GM12878 (cell line): ENCODE measurements around the gene ANTKMT.

Experiments
- BRCA1 ChIP-seq: IDR thresholded peaks from 2 replicates; pipeline ENCODE4 v1.6.1; 2011; ENCODE audit warnings: low read depth, low read length, improper control_type of control experiment
- EP300 ChIP-seq, 2 experiments: fragments of 150-350 bp in 1 of 2; IDR thresholded peaks; 2 replicates each; pipeline ENCODE4 v1.6.1; 2011 to 2012; ENCODE audit warnings: low read depth in 2 of 2, low read length in 2 of 2, borderline replicate concordance in 1 of 2, improper control_type of control experiment in 1 of 2, inconsistent platforms in 1 of 2; ENCODE audit not compliant: control insufficient read depth in 1 of 2
- EZH2 ChIP-seq: IDR thresholded peaks from 2 replicates; pipeline ENCODE4 v1.6.1; 2012; ENCODE audit warnings: low read depth, mild to moderate bottlenecking, control low read depth, inconsistent platforms, low read length, borderline replicate concordance; ENCODE audit not compliant: control insufficient read depth
- NR2C2 ChIP-seq: IDR thresholded peaks from 2 replicates; pipeline ENCODE4 v1.6.1; 2011; ENCODE audit warnings: borderline replicate concordance, low read depth; ENCODE audit not compliant: control insufficient read depth, insufficient read length
- POLR2AphosphoS5 ChIP-seq: IDR thresholded peaks from 2 replicates; pipeline ENCODE4 v1.6.1; 2011; ENCODE audit warnings: mild to moderate bottlenecking, low read length, inconsistent platforms
- REST ChIP-seq: IDR thresholded peaks from 2 replicates; pipeline ENCODE4 v1.6.1; 2012; ENCODE audit warnings: mild to moderate bottlenecking, low read depth, low read length
- RFX5 ChIP-seq: IDR thresholded peaks from 2 replicates; pipeline ENCODE4 v1.6.1; 2011; ENCODE audit warnings: low read depth, low read length, improper control_type of control experiment
- SPI1 ChIP-seq: IDR thresholded peaks from 2 replicates; pipeline ENCODE4 v1.6.1; 2011; ENCODE audit warnings: low read depth, mild to moderate bottlenecking, low read length, moderate library complexity, borderline replicate concordance; ENCODE audit not compliant: insufficient read depth
- TF ChIP-seq, protein P1 (sequence below), 3 experiments: IDR thresholded peaks in 2 of 3; conservative IDR thresholded peaks in 1 of 3; 2 replicates each; pipeline ENCODE4 v1.5.1; 2011; ENCODE audit warnings: low read depth in 3 of 3, low read length in 3 of 3, mild to moderate bottlenecking in 3 of 3, control low read depth in 2 of 3, moderate library complexity in 2 of 3, inconsistent platforms in 1 of 3, mixed read lengths in 1 of 3; ENCODE audit not compliant: control insufficient read depth in 2 of 3, insufficient read depth in 1 of 3; ENCODE audit errors: extremely low read depth in 1 of 3
- TF ChIP-seq, protein P2 (sequence below): IDR thresholded peaks from 2 replicates; pipeline ENCODE4 v1.6.1; 2011; ENCODE audit warnings: mild to moderate bottlenecking, low read depth, low read length, moderate library complexity; ENCODE audit not compliant: insufficient replicate concordance

- TF ChIP-seq EZH2 (no peak), BRCA1 (no peak), SPI1 (no peak), EP300 (IDR thresholded peaks at IDR 0.05; ENCODE audit: borderline replicate concordance in 1 of 2, control insufficient read depth in 1 of 2, low read depth in 2 of 2, low read length in 2 of 2) (no peak), REST (no peak), NR2C2 (no peak), RFX5 (no peak), POLR2AphosphoS5 (no peak)
- TF ChIP-seq, protein P1, sequence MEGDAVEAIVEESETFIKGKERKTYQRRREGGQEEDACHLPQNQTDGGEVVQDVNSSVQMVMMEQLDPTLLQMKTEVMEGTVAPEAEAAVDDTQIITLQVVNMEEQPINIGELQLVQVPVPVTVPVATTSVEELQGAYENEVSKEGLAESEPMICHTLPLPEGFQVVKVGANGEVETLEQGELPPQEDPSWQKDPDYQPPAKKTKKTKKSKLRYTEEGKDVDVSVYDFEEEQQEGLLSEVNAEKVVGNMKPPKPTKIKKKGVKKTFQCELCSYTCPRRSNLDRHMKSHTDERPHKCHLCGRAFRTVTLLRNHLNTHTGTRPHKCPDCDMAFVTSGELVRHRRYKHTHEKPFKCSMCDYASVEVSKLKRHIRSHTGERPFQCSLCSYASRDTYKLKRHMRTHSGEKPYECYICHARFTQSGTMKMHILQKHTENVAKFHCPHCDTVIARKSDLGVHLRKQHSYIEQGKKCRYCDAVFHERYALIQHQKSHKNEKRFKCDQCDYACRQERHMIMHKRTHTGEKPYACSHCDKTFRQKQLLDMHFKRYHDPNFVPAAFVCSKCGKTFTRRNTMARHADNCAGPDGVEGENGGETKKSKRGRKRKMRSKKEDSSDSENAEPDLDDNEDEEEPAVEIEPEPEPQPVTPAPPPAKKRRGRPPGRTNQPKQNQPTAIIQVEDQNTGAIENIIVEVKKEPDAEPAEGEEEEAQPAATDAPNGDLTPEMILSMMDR (IDR thresholded peaks at IDR 0.05 in 2 of 3, conservative IDR thresholded peaks at IDR 0.05 in 1 of 3; ENCODE audit: control insufficient read depth in 2 of 3, extremely low read depth in 1 of 3, insufficient read depth in 1 of 3, low read depth in 3 of 3, low read length in 3 of 3) = no peak
- TF ChIP-seq, protein P2, sequence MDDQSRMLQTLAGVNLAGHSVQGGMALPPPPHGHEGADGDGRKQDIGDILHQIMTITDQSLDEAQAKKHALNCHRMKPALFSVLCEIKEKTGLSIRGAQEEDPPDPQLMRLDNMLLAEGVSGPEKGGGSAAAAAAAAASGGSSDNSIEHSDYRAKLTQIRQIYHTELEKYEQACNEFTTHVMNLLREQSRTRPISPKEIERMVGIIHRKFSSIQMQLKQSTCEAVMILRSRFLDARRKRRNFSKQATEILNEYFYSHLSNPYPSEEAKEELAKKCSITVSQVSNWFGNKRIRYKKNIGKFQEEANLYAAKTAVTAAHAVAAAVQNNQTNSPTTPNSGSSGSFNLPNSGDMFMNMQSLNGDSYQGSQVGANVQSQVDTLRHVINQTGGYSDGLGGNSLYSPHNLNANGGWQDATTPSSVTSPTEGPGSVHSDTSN = no peak
These were observed 18.6 kb upstream of the ANTKMT start for GRCh38 chr16:702341-702740.
